Lower lobe of right lung (tissue), 2 donors: ENCODE data around the gene ANKRD55. TPM values are rescaled to one million over a fixed set of nuclear protein-coding genes. Genes with fewer than 3 reads are reported as not detected.

Experiments
- ATAC-seq, 2 donors: fragments of 200-7000 bp; cut with Tn5 transposase; one replicate each; pipeline ENCODE4 v1.9.1; 2020 to 2022; ENCODE audit warnings: mild to moderate bottlenecking in 2 of 2, moderate library complexity in 2 of 2
- DNase-seq: peaks from one replicate; pipeline ENCODE4 v3.0.0-alpha.2; 2020
- H3K27ac ChIP-seq: fragments of 200-600 bp; one replicate; pipeline ENCODE4 v1.8.0; 2022
- H3K27me3 ChIP-seq: fragments of 200-600 bp; one replicate; pipeline ENCODE4 v1.8.0; 2022; ENCODE audit warnings: low read depth
- H3K36me3 ChIP-seq: fragments of 200-600 bp; one replicate; pipeline ENCODE4 v1.8.0; 2022; ENCODE audit warnings: mild to moderate bottlenecking
- H3K4me1 ChIP-seq: fragments of 200-600 bp; one replicate; pipeline ENCODE4 v1.8.0; 2022
- H3K4me3 ChIP-seq: fragments of 200-600 bp; one replicate; pipeline ENCODE4 v1.8.0; 2022; ENCODE audit warnings: mild to moderate bottlenecking
- H3K9me3 ChIP-seq: fragments of 200-600 bp; one replicate; pipeline ENCODE4 v1.8.0; 2022
- intact Hi-C: fragments of 100-400 bp; cut with DNase I; formaldehyde crosslinking; loops from one replicate; pipeline ENCODE4 v1.11.0; 2022
- total RNA-seq: library from RNA; stranded (reverse); fragmentation: NEBNext Ultra II Directional; extraction: Animal tissue kit (Norgen Biotek cat#: 25700); gene quantifications from one replicate; pipeline ENCODE4 v1.2.1, GENCODE V29; 2021
- TF ChIP-seq, protein P1 (sequence below): fragments of 200-600 bp; IDR thresholded peaks from one replicate; pipeline ENCODE4 v1.8.0; 2022; ENCODE audit warnings: antibody characterized with exemption, mild to moderate bottlenecking
- donor health status: DM: no; HTN: yes; CAD: no; lungs with severe emphysema.

Gene ANKRD55
- total RNA-seq, 1 donor from 2014 or later, result 0.41 TPM

DNA sequence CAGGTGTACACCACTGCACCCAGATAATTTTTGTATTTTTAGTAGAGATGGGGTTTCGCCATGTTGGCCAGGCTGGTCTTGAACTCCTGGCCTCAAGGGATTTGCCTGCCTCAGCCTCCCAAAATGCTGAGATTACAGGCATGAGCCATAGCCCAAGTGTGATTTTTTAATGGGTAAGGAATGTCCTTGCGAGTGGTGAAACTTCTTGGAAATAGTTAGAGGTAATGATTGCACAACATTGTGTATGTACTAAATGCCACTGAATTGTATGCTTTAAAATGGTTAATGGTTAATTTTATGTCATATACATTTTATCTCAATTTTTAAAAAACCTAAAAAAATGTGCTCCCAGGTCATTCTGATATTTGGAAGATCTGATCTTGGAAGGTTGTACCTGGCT lies 178.5 kb downstream of the ANKRD55 start:
- no peak overlapping the region for H3K4me3 ChIP-seq
- no peaks in the 10 kb centered on the region for H3K36me3 ChIP-seq
- peaks cover 33% of the 10 kb centered on the region for H3K4me1 ChIP-seq
- ATAC-seq (no peak), DNase-seq (no peak)
- no peak overlapping the region for H3K27ac ChIP-seq
- intact Hi-C loops, result no loop called here
- TF ChIP-seq, protein P1, sequence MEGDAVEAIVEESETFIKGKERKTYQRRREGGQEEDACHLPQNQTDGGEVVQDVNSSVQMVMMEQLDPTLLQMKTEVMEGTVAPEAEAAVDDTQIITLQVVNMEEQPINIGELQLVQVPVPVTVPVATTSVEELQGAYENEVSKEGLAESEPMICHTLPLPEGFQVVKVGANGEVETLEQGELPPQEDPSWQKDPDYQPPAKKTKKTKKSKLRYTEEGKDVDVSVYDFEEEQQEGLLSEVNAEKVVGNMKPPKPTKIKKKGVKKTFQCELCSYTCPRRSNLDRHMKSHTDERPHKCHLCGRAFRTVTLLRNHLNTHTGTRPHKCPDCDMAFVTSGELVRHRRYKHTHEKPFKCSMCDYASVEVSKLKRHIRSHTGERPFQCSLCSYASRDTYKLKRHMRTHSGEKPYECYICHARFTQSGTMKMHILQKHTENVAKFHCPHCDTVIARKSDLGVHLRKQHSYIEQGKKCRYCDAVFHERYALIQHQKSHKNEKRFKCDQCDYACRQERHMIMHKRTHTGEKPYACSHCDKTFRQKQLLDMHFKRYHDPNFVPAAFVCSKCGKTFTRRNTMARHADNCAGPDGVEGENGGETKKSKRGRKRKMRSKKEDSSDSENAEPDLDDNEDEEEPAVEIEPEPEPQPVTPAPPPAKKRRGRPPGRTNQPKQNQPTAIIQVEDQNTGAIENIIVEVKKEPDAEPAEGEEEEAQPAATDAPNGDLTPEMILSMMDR, result no peak
- H3K9me3 ChIP-seq, result no peaks in the 10 kb centered on the region
- H3K27me3 ChIP-seq, result no peaks in the 10 kb centered on the region

DNA sequence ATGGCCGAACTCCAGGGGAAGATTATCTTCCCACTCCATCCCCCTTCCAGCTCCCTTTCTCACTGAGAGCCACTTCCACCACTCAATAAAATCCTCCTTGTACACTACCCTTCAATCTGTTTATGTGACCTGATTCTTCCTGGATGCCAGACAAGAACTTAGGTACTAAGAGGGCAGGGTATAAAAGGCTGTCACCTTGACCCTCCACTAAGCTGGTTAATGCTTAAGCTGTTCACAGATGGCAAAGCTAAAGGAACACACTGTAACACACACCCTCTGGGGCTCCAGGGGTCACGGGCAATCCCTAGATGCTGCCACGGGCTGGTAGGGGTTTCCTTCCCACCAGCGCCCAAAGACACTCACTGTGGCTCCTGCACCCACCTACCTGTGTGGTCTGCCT lies 179.8 kb downstream of the ANKRD55 start:
- DNase-seq (no peak), ATAC-seq (no peak)
- Histone ChIP-seq H3K27ac (no peak overlapping the region), H3K27me3 (no peaks in the 10 kb centered on the region), H3K4me3 (no peak overlapping the region), H3K36me3 (no peaks in the 10 kb centered on the region), H3K9me3 (no peaks in the 10 kb centered on the region), H3K4me1 (peaks cover 37% of the 10 kb centered on the region)
- TF ChIP-seq, protein P1, result no peak
- intact Hi-C loops, result no loop called here

DNA sequence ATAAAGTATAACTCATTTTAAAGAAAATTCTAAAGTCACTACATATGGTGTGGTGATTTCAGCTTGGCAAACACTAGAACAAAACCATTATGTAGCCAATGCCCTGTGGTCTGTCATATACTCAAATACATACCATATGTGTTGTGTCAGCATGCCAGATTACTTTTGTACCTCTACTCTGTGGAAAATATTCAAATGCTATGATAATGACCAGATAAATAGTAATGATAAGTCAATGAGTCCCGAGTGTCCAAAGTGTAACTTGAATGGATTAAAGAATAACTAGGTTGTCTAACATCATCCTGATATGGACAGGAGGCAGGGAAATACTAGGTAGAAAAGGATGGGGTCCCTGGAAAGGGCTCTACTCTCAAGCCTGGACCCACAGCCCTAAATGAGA lies 180.4 kb downstream of the ANKRD55 start:
- Histone ChIP-seq H3K36me3 (no peaks in the 10 kb centered on the region), H3K27me3 (no peaks in the 10 kb centered on the region), H3K27ac (no peak overlapping the region), H3K4me1 (peaks cover 37% of the 10 kb centered on the region), H3K9me3 (no peaks in the 10 kb centered on the region), H3K4me3 (no peak overlapping the region)
- no peak for DNase-seq
- TF ChIP-seq, protein P1, result no peak
- intact Hi-C loops, result no loop called here
- ATAC-seq, result no peak

DNA sequence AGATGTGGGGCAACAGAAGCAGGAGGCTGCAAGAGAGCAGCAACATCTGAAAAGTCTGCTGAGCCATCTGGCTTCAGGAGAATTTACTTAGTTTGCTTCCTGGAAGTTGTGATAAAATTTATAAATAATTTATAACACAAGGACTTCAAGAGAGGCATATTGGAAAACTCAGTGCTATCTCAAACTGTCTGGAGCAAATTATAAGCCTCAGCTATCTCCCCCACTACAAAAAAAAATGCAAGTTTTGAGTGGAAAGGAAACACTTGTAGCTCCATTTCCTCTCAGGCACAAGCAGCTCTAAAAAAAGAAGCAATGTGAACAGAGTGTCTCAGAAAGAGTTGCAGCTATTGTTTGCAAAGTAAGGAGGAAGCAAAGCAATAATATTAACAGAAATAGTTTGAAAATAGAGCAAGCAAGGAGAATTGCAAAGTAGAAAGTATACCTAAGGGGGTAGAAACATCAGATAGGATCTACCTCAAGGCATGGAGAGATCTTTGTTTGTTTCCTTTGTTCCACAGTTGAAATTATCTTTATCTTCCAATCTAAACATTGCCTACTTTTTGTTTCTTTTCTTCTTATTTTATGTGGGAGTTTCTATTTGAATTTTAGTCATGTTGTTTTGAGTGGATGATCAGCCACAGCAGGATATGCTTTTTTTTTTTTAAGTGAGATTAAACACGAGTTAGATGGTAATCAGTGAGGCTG lies 182.4 kb downstream of the ANKRD55 start:
- TF ChIP-seq, protein P1, result no peak
- no peak overlapping the region for H3K4me3 ChIP-seq
- H3K27me3 ChIP-seq, result no peaks in the 10 kb centered on the region
- H3K36me3 ChIP-seq, result no peaks in the 10 kb centered on the region
- peaks cover 32% of the 10 kb centered on the region for H3K4me1 ChIP-seq
- ATAC-seq, result peak; percentile 54 to 75
- intact Hi-C loops, result no loop called here
- H3K9me3 ChIP-seq, result no peaks in the 10 kb centered on the region
- DNase-seq, result no peak
- peak overlapping the region; percentile 37 for H3K27ac ChIP-seq

Other genes with a start within 250 kb of the ANKRD55 start
- gene IL6ST, start 238.4 kb downstream of the ANKRD55 start, total RNA-seq, result 353 TPM